T47D (cell line): ENCODE results near the gene PRORP.
"Not testable (repeated sequence)": the region's sequence is repeated elsewhere in the genome, so short reads cannot be mapped to it uniquely, and the experiment has no call there.

Experiments
- DNase-seq, 2 experiments: peaks; one replicate each; pipeline versions ENCODE4 v3.0.0 to v3.0.0-alpha.2; 2011 to 2012; ENCODE audit warnings: low read depth in 1 of 2, low spot score in 1 of 2
- JUND ChIP-seq: IDR thresholded peaks from 2 replicates; pipeline ENCODE4 v1.6.1; 2012; ENCODE audit warnings: low read depth
- in situ Hi-C: cut with HindIII; loops from 2 replicates; pipeline ENCODE4 v1.10.0; 2016; ENCODE audit warnings: low sequenced_read_pairs, low pct_unique_long_range_greater_than_20kb

PRORP gene

DNA sequence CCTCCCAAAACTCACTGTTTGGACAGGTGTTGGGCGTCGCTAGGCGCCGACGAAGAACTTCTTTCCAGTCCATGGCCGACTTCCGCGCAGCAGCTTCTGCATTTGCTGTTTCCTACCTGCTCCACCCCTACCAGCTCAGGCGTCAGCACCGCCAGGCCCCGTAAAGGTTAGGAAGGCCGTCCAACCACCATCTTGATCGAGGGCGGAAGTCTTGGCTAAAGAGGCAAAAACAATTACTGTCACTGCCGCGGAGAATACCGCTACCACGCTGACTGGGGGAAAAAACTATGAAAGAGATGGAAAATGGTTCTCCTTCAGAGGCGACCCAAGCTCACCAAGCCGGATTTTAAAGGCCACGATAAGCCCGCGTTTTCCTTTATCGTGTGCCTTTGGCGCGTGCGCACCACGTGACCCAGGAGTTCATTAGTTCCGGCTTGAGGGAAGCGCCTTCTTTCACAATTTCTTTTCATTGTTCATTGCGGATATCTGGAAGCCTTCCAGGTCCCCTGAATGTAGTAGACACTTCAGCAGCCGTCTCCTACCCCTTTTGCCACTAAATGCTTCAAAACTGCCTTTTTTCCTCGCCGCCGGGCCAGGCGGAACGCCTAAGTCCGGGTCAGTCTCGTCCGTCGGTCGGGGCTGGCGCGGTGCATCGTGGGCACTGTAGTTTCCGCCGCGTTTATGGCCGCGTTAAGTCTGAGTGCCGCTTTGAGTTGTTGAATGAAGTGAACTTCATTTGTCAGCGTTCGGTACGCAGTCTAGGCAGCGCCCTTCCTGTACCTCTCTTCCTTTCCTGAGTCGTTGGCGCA, at the start of gene PRORP, which contains the start of gene PPP2R3C:
Gene PRORP (plus strand): TSS at position 666 of the 809 bp plus-strand sequence. CDS start 694 bp downstream, outside the sequence.
Gene PPP2R3C (minus strand): TSS at position 104 of the 809 bp plus-strand sequence. CDS start 31 bp downstream, at position 73.
- DNase-seq, result peak; percentile 88 to 100
- in situ Hi-C loops, result no loop called here
- TF ChIP-seq JUND, result no peak

DNA sequence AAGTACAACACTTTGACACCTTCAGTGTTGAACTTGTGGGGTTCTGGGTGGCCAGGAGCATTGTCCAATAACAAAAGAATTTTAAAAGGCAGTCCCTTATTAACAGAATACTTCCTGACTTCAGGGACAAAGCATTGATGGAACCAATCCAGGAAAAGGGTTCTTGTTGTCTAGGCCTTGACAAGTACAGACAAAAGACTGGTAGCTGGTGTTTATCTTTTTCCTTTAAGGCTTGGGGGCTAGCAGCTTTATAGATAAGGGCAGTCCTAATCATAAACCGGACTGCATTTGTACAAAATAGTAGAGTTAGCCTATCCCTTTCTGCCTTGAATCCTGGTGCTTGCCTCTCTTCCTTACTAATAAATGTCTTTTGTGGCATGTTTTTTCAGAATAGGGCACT, 48.9 kb upstream of the PRORP start:
- in situ Hi-C loops, result no loop called here
- no peak for DNase-seq
- TF ChIP-seq JUND, result no peak

DNA sequence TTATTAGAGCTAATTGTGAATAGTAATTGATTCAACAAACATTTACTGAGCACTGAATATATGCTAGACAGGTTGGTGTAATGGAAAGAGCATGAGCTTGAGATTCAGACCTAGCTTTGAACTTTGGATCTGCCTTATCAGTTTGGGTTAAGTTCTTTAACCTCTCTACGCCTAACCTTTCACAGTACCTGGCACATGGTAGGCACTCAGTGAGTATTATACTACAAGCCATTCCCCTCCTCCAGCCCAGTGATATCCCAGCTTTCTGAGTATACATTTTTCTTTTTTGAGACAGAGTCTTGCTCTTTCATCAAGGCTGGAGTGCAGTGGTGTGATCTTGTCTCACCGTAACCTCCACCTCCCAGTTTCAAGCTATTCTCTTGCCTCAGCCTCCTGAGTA, 44.3 kb upstream of the PRORP start:
- in situ Hi-C loops, result no loop called here
- TF ChIP-seq JUND, result no peak
- DNase-seq, result no peak

DNA sequence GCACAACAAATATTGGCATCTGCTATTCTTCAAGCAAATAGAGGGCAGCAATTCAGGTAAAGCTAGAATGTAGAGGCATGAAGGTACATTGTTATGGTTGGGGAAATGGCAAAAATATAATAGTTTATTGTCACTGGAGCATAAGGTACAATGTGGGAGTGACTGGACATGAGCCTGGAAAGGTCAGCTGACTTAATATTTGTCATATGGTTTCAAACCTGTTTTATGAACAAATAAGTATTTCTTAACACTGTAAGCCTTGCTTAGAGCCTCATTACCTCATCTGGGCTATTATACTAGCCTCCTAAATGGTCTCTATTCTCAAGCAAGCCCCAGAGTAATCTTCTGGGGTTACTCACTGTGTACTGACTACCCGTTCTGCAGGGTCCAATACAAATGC, 42.6 kb upstream of the PRORP start:
- no peak for TF ChIP-seq JUND
- in situ Hi-C loops, result no loop called here

DNA sequence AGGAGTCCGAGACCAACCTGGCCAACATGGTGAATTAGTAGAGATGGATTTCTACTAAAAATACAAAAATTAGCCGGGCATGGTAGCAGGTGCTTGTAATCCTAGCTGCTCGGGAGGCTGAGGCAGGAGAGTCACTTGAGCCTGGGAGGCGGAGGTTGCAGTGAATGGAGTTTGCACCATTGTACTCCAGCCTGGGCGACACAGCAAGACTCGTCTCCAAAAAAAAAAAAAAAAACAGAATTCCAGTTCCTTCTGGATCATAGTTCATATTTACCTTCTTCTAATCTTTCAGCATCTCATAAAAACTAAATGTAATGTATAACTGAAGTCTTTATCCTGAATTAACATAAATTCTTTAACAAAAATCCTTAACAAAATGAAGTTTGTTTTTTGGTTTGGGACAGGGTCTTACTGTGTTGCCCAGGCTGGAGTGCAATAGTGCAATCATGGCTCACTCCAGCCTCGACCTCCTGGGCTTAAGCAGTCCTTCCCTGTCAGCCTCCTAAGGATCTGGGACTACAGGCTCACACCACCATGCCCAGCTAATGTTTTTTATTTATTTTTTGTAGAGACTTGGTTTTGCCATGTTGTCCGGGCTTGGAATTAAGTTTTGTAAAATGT, 38.7 kb upstream of the PRORP start:
- in situ Hi-C loops, result no loop called here
- DNase-seq, result no peak
- no peak for TF ChIP-seq JUND

More for the DNA sequence above, 42.6 kb upstream of the PRORP start:
- DNase-seq, result peak in 1 of 2 experiments; percentile 26

DNA sequence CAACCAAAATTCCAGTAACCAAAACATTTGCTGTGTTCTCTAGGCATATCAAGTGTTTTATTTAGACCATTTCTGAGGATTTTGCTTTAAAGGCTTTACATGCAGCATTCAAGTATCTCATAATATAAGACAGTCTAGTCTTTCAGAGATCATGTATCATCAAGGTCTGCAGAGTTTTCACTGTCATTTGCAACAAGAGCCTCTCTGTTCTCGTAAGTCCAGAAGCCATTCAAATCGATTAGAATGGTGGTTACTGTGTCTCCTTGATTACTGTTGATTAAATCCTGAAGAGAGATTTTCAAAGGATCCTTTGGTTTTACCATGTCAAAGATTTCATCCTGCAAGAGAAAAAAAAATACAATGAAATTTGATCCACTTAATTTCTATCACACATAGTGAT, 36.9 kb upstream of the PRORP start:
- TF ChIP-seq JUND, result no peak
- no peak for DNase-seq
- in situ Hi-C loops, result no loop called here

DNA sequence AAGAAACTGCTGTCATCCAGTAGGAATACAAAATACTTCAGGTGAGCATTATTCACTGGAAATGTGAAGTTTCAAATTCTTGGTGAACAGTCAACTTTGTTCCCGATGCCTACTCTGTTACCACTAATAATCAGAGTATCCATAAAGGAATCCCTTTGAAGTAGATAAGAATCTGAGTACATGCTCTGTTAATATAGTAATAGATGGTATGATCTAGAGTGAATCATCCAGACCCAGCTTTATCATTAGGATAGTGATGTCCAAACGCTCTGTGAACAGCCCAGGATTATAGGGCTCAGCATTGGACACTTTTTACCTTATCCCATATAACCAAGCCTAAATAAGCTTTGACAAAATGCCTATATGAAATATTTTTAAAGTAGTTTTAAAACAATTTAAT, 33.8 kb upstream of the PRORP start:
- in situ Hi-C loops, result no loop called here
- no peak for TF ChIP-seq JUND
- no peak for DNase-seq

DNA sequence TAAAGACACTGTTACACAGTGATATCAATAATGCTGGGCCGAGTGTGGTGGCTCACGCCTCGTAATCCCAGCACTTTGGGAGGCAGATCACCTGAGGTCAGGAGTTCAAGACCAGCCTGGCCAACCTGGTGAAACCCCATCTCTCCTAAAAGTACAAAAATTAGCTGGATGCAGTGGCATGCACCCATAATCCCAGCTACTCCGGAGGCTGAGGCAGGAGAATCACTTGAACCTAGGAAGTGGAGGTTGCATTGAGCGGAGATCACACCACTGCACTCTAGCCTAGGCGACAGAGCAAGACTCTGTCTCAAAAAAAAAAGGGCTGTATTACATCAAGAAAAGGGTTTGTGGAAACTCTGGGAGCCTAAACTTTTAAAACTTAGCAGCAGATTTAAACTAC, 27.7 kb upstream of the PRORP start:
- DNase-seq, in situ Hi-C loops: not testable (repeated sequence)

DNA sequence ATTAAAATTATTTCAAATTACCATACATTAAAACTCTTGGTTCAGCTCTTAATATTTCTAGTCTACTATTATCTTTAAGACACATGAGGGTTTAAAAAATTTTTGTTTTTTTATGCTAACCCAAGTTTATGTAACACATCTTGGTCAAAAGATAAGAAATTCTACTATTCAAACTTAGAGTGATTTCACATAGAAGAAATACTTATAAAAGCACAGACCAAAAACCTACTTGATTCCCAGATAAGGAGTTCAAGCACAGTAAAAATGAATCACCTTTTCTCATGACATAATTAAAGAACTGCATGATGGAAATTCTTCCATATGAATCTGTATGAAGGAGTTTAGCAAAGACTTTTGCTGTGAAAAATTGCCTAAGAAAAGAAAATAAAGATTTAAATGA, 14.5 kb upstream of the PRORP start:
- in situ Hi-C loops, result no loop called here
- no peak for TF ChIP-seq JUND
- no peak for DNase-seq

DNA sequence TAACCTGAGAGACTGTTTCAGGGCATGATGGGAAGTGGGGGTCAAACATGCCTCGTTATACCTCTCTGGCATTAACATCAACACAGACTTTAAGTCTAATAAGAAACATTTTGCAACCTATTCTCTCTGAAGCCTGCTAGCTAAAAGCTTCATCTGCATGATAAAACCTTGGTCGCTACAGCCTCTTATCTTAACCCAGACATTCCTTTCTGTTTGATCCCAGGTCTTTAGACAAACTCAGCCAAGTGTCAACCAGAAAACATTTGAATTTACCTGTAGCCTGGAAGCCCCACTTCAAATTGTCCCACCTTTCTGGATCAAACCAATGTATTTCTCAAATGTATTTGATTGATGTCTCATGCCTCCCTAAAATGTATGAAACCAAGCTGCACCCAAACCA, 9.7 kb upstream of the PRORP start:
- TF ChIP-seq JUND, result no peak
- DNase-seq, result no peak
- in situ Hi-C loops, result no loop called here

DNA sequence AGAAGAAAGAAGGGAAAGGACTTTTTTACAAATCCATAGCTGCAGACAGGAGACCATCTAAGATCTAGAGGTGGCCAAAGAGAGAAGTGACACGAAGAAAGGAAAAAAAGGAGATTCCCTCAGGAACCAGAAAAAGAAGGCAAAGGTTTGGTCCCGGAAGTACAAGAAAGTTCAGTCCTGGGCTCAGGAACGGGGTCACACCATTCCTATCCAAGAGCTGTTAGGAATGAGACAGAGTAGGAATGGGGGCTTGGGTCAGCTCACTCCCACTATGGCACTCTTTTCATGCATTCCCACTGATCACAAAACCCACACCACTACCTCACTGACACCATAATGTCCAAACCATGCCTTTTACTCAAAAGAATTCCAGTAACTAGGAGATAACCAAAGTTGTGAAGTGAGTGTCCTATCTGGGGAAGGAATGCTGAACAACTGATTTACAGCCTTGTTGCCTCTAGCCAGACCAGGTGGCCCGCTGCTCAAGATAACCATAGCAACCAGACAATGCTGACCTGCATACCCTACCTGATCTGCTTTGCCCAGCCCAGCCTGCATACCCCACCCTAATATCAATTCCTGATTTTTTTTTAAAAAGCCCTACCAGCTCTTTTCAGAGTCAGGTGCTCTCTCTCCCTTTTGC, 8.9 kb upstream of the PRORP start:
- no peak for DNase-seq
- TF ChIP-seq JUND, result no peak
- in situ Hi-C loops, result no loop called here

DNA sequence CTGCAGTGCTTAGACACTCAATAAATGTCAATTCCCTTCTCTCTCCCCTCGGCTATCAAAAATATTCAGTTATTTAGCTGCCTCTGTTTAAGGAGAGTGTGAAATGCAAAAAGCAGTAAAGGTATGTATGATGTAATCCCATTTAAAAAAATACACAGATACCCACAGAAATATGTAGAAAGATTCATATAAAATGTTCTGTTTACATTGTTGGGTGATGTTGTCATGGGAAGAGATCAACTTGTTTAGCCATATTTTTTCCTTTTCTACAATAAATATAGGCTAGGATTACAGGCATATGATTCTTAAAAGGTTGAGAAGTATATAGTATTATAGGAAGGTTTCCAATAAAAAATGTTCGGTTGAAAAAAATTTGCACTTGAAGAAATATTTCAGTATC, 8.3 kb upstream of the PRORP start:
- TF ChIP-seq JUND, result no peak
- in situ Hi-C loops, result no loop called here
- no peak for DNase-seq

DNA sequence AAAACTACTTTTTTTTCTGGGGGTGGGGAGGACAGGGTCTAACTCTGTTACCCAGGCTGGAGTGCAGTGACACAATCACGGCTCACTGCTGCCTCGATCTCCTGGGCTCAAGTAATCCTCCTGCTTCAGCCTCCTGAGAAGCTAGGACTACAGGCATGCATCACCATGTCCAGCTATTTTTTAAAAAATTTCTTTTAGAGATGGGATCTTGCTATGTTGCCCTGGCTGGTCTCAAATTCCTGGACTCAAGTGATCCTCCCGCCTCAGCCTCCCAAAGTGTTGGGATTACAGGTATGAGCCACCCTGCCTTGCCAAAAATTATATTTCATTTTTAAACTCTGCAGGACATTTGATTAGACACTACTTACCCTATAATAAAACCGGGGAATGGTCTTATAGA, 6.1 kb upstream of the PRORP start:
- no peak for TF ChIP-seq JUND
- in situ Hi-C loops, result no loop called here
- DNase-seq, result no peak
